Measurements from ENCODE around the gene EXTL1.

DNA sequence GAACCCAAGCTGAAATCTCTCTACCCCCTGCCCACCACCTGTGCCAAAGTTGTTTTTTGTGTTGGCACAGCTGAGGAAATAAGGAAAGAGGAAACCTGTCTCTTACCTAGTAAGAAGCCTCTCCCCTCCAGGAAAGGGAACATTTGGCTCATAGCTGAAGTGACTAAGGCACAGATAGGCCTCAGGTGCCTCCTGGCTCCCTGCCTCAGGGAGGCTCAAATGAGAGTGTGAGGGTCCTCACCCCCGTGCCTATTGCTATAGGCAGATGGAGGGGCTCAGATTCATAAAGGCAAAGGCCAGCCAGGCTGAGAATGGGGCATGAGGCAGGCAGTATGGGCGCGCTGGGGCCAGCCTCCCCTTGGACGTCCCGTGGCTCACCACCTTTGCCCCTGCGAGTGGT is 16.9 kb downstream of the EXTL1 start:
- TF ChIP-seq, protein P1, sequence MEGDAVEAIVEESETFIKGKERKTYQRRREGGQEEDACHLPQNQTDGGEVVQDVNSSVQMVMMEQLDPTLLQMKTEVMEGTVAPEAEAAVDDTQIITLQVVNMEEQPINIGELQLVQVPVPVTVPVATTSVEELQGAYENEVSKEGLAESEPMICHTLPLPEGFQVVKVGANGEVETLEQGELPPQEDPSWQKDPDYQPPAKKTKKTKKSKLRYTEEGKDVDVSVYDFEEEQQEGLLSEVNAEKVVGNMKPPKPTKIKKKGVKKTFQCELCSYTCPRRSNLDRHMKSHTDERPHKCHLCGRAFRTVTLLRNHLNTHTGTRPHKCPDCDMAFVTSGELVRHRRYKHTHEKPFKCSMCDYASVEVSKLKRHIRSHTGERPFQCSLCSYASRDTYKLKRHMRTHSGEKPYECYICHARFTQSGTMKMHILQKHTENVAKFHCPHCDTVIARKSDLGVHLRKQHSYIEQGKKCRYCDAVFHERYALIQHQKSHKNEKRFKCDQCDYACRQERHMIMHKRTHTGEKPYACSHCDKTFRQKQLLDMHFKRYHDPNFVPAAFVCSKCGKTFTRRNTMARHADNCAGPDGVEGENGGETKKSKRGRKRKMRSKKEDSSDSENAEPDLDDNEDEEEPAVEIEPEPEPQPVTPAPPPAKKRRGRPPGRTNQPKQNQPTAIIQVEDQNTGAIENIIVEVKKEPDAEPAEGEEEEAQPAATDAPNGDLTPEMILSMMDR (IDR thresholded peaks at IDR 0.05), result no peak
- TF ChIP-seq POLR2A (IDR thresholded peaks at IDR 0.05), result no peak
- TF ChIP-seq POLR2AphosphoS5 (IDR thresholded peaks at IDR 0.05), result no peak
- no peak for TF ChIP-seq EP300 (IDR thresholded peaks at IDR 0.05)
